SIG-M5 (cell line): ENCODE measurements around the gene IMMP1L.
"Not testable (repeated sequence)": the region's sequence is repeated elsewhere in the genome, so short reads cannot be mapped to it uniquely, and the experiment has no call there.

ENCODE experiments used
- DNase-seq: peaks from one replicate; lab custom pipeline; 2025; lab: John Stamatoyannopoulos, UW

IMMP1L gene

GRCh38 chr11:31509429-31510345 lies at the start of gene IMMP1L, which contains the start of gene ELP4:
TSS of gene IMMP1L (minus strand) at chr11:31509622. CDS start at chr11:31463276, 46,346 bp downstream.
TSS of gene ELP4 (plus strand) at chr11:31509767. CDS start at chr11:31509785, 18 bp downstream.
- peak; percentile 75 for DNase-seq

GRCh38 chr11:31558001-31558400 lies 48.6 kb upstream of the IMMP1L start:
- DNase-seq = no peak

GRCh38 chr11:31555938-31556337 lies 46.5 kb upstream of the IMMP1L start:
- DNase-seq = no peak

GRCh38 chr11:31542862-31543261 lies 33.4 kb upstream of the IMMP1L start:
- no peak for DNase-seq

- no peak for DNase-seq
Measured at GRCh38 chr11:31535479-31535878, 26.1 kb upstream of the IMMP1L start.

- DNase-seq = no peak
Measured at GRCh38 chr11:31531293-31531692, 21.9 kb upstream of the IMMP1L start.

GRCh38 chr11:31529701-31530100 lies 20.3 kb upstream of the IMMP1L start:
- no peak for DNase-seq

GRCh38 chr11:31529189-31529588 lies 19.8 kb upstream of the IMMP1L start:
- DNase-seq = no peak

GRCh38 chr11:31521497-31522150 lies 12.2 kb upstream of the IMMP1L start:
- DNase-seq = no peak

- no peak for DNase-seq
Measured at GRCh38 chr11:31512117-31512516, 2.7 kb upstream of the IMMP1L start.

- no peak for DNase-seq
Measured at GRCh38 chr11:31509051-31509428, 382 bp downstream of the IMMP1L start.

- DNase-seq = no peak
Measured at GRCh38 chr11:31500560-31500959, 8.9 kb downstream of the IMMP1L start.

GRCh38 chr11:31499576-31500178 lies 9.7 kb downstream of the IMMP1L start:
- no peak for DNase-seq

- not testable (repeated sequence) for DNase-seq
Measured at GRCh38 chr11:31493762-31494161, 15.7 kb downstream of the IMMP1L start.

GRCh38 chr11:31493235-31493634 lies 16.2 kb downstream of the IMMP1L start:
- DNase-seq = no peak

GRCh38 chr11:31492320-31492913 lies 17.0 kb downstream of the IMMP1L start:
- no peak for DNase-seq

- no peak for DNase-seq
Measured at GRCh38 chr11:31487848-31488247, 21.6 kb downstream of the IMMP1L start.

- DNase-seq = no peak
Measured at GRCh38 chr11:31484497-31484896, 24.9 kb downstream of the IMMP1L start.

GRCh38 chr11:31480930-31481329 lies 28.5 kb downstream of the IMMP1L start:
- no peak for DNase-seq

GRCh38 chr11:31479066-31479465 lies 30.4 kb downstream of the IMMP1L start:
- no peak for DNase-seq

GRCh38 chr11:31478223-31478590 lies 31.2 kb downstream of the IMMP1L start:
- no peak for DNase-seq

- no peak for DNase-seq
Measured at GRCh38 chr11:31477528-31478222, 31.7 kb downstream of the IMMP1L start.
